SW 1271 (cell line): Measurements from ENCODE around the gene UPF3B.
"Not testable (repeated sequence)": the region's sequence is repeated elsewhere in the genome, so short reads cannot be mapped to it uniquely, and the experiment has no call there.

Source experiments
- DNase-seq, 2 experiments: peaks; one replicate each; lab custom pipeline; 2025; lab: John Stamatoyannopoulos, UW

The UPF3B gene

GRCh38 chrX:119826399-119826959 is 26.3 kb downstream of the UPF3B start:
- DNase-seq = no peak

GRCh38 chrX:119824221-119824620 is 28.5 kb downstream of the UPF3B start:
- not testable (repeated sequence) for DNase-seq

GRCh38 chrX:119821703-119822102 is 31.1 kb downstream of the UPF3B start:
- DNase-seq = not testable (repeated sequence)

GRCh38 chrX:119817130-119817690 is 35.6 kb downstream of the UPF3B start:
- no peak for DNase-seq

GRCh38 chrX:119816300-119816699 is 36.5 kb downstream of the UPF3B start:
- DNase-seq = no peak

GRCh38 chrX:119809185-119809666 is 43.5 kb downstream of the UPF3B start:
- DNase-seq = no peak

- DNase-seq = not testable (repeated sequence)
Observed at GRCh38 chrX:119808461-119808860, 44.3 kb downstream of the UPF3B start.

- DNase-seq = no peak
Observed at GRCh38 chrX:119802546-119802945, 50.2 kb downstream of the UPF3B start.

- no peak for DNase-seq
Observed at GRCh38 chrX:119801253-119802221, 51.2 kb downstream of the UPF3B start.

- DNase-seq = peak; percentile 51 to 64
Observed at GRCh38 chrX:119791437-119792231, 61.1 kb downstream of the UPF3B start, which contains the start of gene RPL39. Gene RPL39 (minus strand): TSS chrX:119791630. CDS start chrX:119791576, 54 bp downstream.

GRCh38 chrX:119790977-119791436 is 61.8 kb downstream of the UPF3B start:
- no peak for DNase-seq

- peak; percentile 0 to 4 for DNase-seq
Observed at GRCh38 chrX:119784747-119785446, 67.9 kb downstream of the UPF3B start.
